HG02852 (cell line): Measurements from ENCODE around the gene TBCCD1.
"Not testable (repeated sequence)": the region's sequence is repeated elsewhere in the genome, so short reads cannot be mapped to it uniquely, and the experiment has no call there.

ENCODE experiments used
- ATAC-seq: cut with Tn5 transposase; IDR thresholded peaks from one replicate; pipeline ENCODE4 v1.9.1; 2021; ENCODE audit warnings: mild to moderate bottlenecking, moderate library complexity; ENCODE audit not compliant: unreplicated experiment

Gene TBCCD1

GRCh38 chr3:186552408-186553031 lies 14.6 kb downstream of the TBCCD1 start:
- ATAC-seq: no peak

GRCh38 chr3:186551387-186551786 lies 15.8 kb downstream of the TBCCD1 start:
- no peak for ATAC-seq

GRCh38 chr3:186549497-186549896 lies 17.6 kb downstream of the TBCCD1 start:
- ATAC-seq: no peak

GRCh38 chr3:186544281-186544680 lies 22.9 kb downstream of the TBCCD1 start, which contains the start of gene CRYGS:
Gene CRYGS, minus strand, starts transcription at chr3:186544380. Its CDS starts 54 bp downstream, at chr3:186544326.
- ATAC-seq: no peak

GRCh38 chr3:186540835-186541226 lies 26.3 kb downstream of the TBCCD1 start:
- ATAC-seq: no peak

GRCh38 chr3:186540221-186540834 lies 26.8 kb downstream of the TBCCD1 start:
- peak; percentile 65 for ATAC-seq

- ATAC-seq: peak; percentile 33
These were observed 28.4 kb downstream of the TBCCD1 start for GRCh38 chr3:186538779-186539178.

- no peak for ATAC-seq
These were observed 30.0 kb downstream of the TBCCD1 start for GRCh38 chr3:186536883-186537844.

- ATAC-seq: peak; percentile 88
These were observed 32.9 kb downstream of the TBCCD1 start for GRCh38 chr3:186534113-186534669.

- ATAC-seq: peak; percentile 44
These were observed 34.5 kb downstream of the TBCCD1 start for GRCh38 chr3:186532598-186533072.

- ATAC-seq: not testable (repeated sequence)
These were observed 35.4 kb downstream of the TBCCD1 start for GRCh38 chr3:186531694-186532093.

- ATAC-seq: no peak
These were observed 36.7 kb downstream of the TBCCD1 start for GRCh38 chr3:186530415-186530814.

GRCh38 chr3:186529201-186529999 lies 37.7 kb downstream of the TBCCD1 start:
- no peak for ATAC-seq

- peak; percentile 32 for ATAC-seq
These were observed 40.9 kb downstream of the TBCCD1 start for GRCh38 chr3:186526256-186526606.

- peak; percentile 30 for ATAC-seq
These were observed 41.5 kb downstream of the TBCCD1 start for GRCh38 chr3:186525369-186526255.

- no peak for ATAC-seq
These were observed 42.5 kb downstream of the TBCCD1 start for GRCh38 chr3:186524616-186525015.

- ATAC-seq: no peak
These were observed 43.7 kb downstream of the TBCCD1 start for GRCh38 chr3:186523434-186523833.

GRCh38 chr3:186523022-186523421 lies 44.1 kb downstream of the TBCCD1 start:
- no peak for ATAC-seq
